K562 (cell line): ENCODE data around the gene HOXD13. TPM values are rescaled to one million over a fixed set of nuclear protein-coding genes. Genes with fewer than 3 reads are reported as not detected.
A peak's percentile ranks its signal among the peaks of the same experiment; 100 is the strongest.

Experiments used
- ATAC-seq: fragments of 200-7000 bp; cut with Tn5 transposase; 3 replicates; pipeline ENCODE4 v1.9.1; 2020; ENCODE audit warnings: moderate library complexity
- BruUV-seq: library from RNA; stranded (reverse); fragments of 400-500 nt; replicated peaks from 2 replicates; lab custom pipeline; 2021; lab: Mats Ljungman, UMichigan
- CTCF ChIA-PET: fragments of 300-600 bp; formaldehyde crosslinking; extraction: SDS; loops from one replicate; lab custom pipeline; 2021; ENCODE audit warnings: low intra/inter-chr PET ratio; lab: Yijun Ruan, JAX
- POLR2A ChIA-PET: fragments of 300-600, 350-650 bp; sonication (Branson Sonifier 250); formaldehyde crosslinking; extraction: SDS; loops from one replicate; lab custom pipeline; 2021; ENCODE audit warnings: antibody characterized with exemption, inconsistent platforms; lab: Yijun Ruan, JAX
- DNase-seq, 4 experiments: peaks; one replicate each; pipeline versions ENCODE4 v3.0.0 to v3.0.0-alpha.2; 2011 to 2018; ENCODE audit warnings: low spot score in 3 of 4, mixed read lengths in 3 of 4; ENCODE audit errors: extremely low read depth in 1 of 4
- FAIRE-seq: peaks from 2 replicates; lab custom pipeline; 2011; peaks lifted over from hg19 to GRCh38; lab: Jason Lieb, UNC
- H2AFZ ChIP-seq: 2 replicates; pipeline ENCODE4 v1.6.0; 2011; ENCODE audit warnings: low read depth, low read length, control low read depth, inconsistent platforms
- H3K27ac ChIP-seq: fragments of 200-600 bp; 3 replicates; pipeline ENCODE4 v1.8.0; 2011; ENCODE audit warnings: low read depth, mild to moderate bottlenecking, control low read depth, inconsistent platforms, low read length, moderate library complexity, mixed read lengths; ENCODE audit errors: extremely low read depth
- H3K27me3 ChIP-seq, 2 experiments: fragments of 300-600 bp in 1 of 2; 2 replicates in 1 of 2; 3 replicates in 1 of 2; pipeline versions ENCODE4 v1.6.0 to v1.8.0; 2011; ENCODE audit warnings: inconsistent platforms in 2 of 2, low read length in 2 of 2, mild to moderate bottlenecking in 1 of 2, mixed read lengths in 1 of 2, moderate library complexity in 1 of 2; ENCODE audit not compliant: control insufficient read depth in 2 of 2, insufficient read depth in 2 of 2
- H3K36me3 ChIP-seq: fragments of 300-600 bp; 3 replicates; pipeline ENCODE4 v1.8.0; 2011; ENCODE audit warnings: mild to moderate bottlenecking, low read length, inconsistent platforms; ENCODE audit not compliant: control insufficient read depth, insufficient read depth
- H3K4me1 ChIP-seq, 2 experiments: fragments of 200-600 bp in 1 of 2; replicated peaks in 1 of 2; 2 replicates in 1 of 2; 3 replicates in 1 of 2; pipeline versions ENCODE4 v1.5.1 to v1.8.0; 2011; ENCODE audit warnings: inconsistent platforms in 2 of 2, low read length in 2 of 2, mild to moderate bottlenecking in 1 of 2, mixed read lengths in 1 of 2, moderate library complexity in 1 of 2; ENCODE audit not compliant: control insufficient read depth in 2 of 2, insufficient read depth in 2 of 2
- H3K4me2 ChIP-seq: 2 replicates; pipeline ENCODE4 v1.6.1; 2011; ENCODE audit warnings: low read length, control low read depth, inconsistent platforms, mixed read lengths; ENCODE audit not compliant: insufficient read depth
- H3K4me3 ChIP-seq: fragments of 200-600 bp; sonication (generic), shearing (Covaris generic); 2 replicates; pipeline ENCODE4 v1.5.1; 2016; ENCODE audit warnings: control low read depth, inconsistent platforms
- H3K79me2 ChIP-seq: fragments of 200-600 bp; 3 replicates; pipeline ENCODE4 v1.8.0; 2011; ENCODE audit warnings: low read length, inconsistent platforms; ENCODE audit not compliant: control insufficient read depth, insufficient read depth
- H3K9ac ChIP-seq, 2 experiments: 2 replicates each; pipeline versions ENCODE4 v1.6.0 to v1.6.1; 2011; ENCODE audit warnings: low read depth in 2 of 2, low read length in 2 of 2, control low read depth in 1 of 2, inconsistent platforms in 1 of 2, mild to moderate bottlenecking in 1 of 2, mixed read lengths in 1 of 2; ENCODE audit not compliant: insufficient read depth in 1 of 2
- H3K9me1 ChIP-seq: one replicate; pipeline ENCODE4 v1.6.0; 2011; ENCODE audit warnings: inconsistent platforms, mild to moderate bottlenecking, low read length, moderate library complexity; ENCODE audit not compliant: control insufficient read depth, insufficient read depth
- H3K9me3 ChIP-seq: replicated peaks from 2 replicates; pipeline ENCODE4 v1.5.1; 2011; ENCODE audit warnings: low read depth, low read length, inconsistent platforms; ENCODE audit not compliant: control insufficient read depth, insufficient read depth
- H4K20me1 ChIP-seq: replicated peaks from 2 replicates; pipeline ENCODE4 v1.6.1; 2011; ENCODE audit warnings: low read length, inconsistent platforms, mixed read lengths; ENCODE audit not compliant: control insufficient read depth, insufficient read depth
- CBX8 ChIP-seq: fragments of 200-600 bp; sonication (generic); IDR thresholded peaks from 2 replicates; pipeline ENCODE4 v1.6.1; 2012; ENCODE audit warnings: borderline replicate concordance, mixed run types, low read depth, mild to moderate bottlenecking, moderate library complexity, mixed read lengths, low read length, control low read depth, inconsistent platforms; ENCODE audit not compliant: poor library complexity, severe bottlenecking; ENCODE audit errors: extremely low read depth
- NRF1 ChIP-seq, 2 experiments: fragments of 450-650 bp; IDR thresholded peaks in 1 of 2; conservative IDR thresholded peaks in 1 of 2; 2 replicates each; pipeline ENCODE4 v1.6.1; 2014; ENCODE audit warnings: mild to moderate bottlenecking in 2 of 2
- PRPF4 ChIP-seq: fragments of 200-400 bp; formaldehyde crosslinking; IDR thresholded peaks from one replicate; pipeline ENCODE4 v1.6.1; 2017; ENCODE audit warnings: low read length, low read depth, mild to moderate bottlenecking; ENCODE audit not compliant: insufficient read depth, poor library complexity, severe bottlenecking
- TCF3 ChIP-seq: sonication (generic); formaldehyde crosslinking; IDR thresholded peaks from 2 replicates; pipeline ENCODE4 v1.4.0; 2020; ENCODE audit warnings: mild to moderate bottlenecking, missing genetic modification reagents
- ZNF184 ChIP-seq: sonication (generic); formaldehyde crosslinking; IDR thresholded peaks from 2 replicates; pipeline ENCODE4 v1.5.0; 2020; ENCODE audit warnings: missing genetic modification reagents
- WGBS: fragments of 100-300 bp; shearing (Covaris generic); methylation state at CpG from one replicate; pipeline ENCODE4 v1.1.6; 2016; ENCODE audit warnings: low coverage, mixed read lengths; ENCODE audit not compliant: insufficient coverage; ENCODE audit errors: missing lambda C conversion rate; 5-methylcytosine and 5-hydroxymethylcytosine counted together
- in situ Hi-C: fragments of 300-500 bp; cut with MboI; formaldehyde crosslinking; loops from 4 replicates; pipeline ENCODE4 v1.15.0; 2018; ENCODE audit warnings: inconsistent platforms, mixed read lengths
- intact Hi-C: fragments of 100-400 bp; cut with micrococcal nuclease; formaldehyde crosslinking; loops from 2 replicates; pipeline ENCODE4 v1.14.2; 2022
- polyA plus RNA-seq, 8 experiments: library from polyadenylated mRNA; depleted of rRNA in 4 of 8; stranded (reverse) in 5 of 8; unstranded in 3 of 8; fragments of >200 nt; fragmentation: Nextera tagmentation in 2 of 8; fragmentation: Illumina TruSeq in 1 of 8; extraction: Ambion mirVana in 2 of 8; extraction: Trizol in 1 of 8; gene quantifications; 2 replicates each; pipeline versions ENCODE4 v1.2.1 to v1.2.3, GENCODE V29; 2011 to 2014; ENCODE audit warnings: inconsistent platforms in 1 of 8, missing spikeins in 1 of 8
- total RNA-seq, 7 experiments: library from RNA; depleted of rRNA in 6 of 7; stranded (reverse); fragments of >200 nt in 6 of 7; fragmentation: Illumina TruSeq in 2 of 7; extraction: Trizol in 2 of 7; gene quantifications; 2 replicates each; pipeline versions ENCODE4 v1.2.1 to v1.2.3, GENCODE V29; 2011 to 2021; ENCODE audit warnings: low replicate concordance in 1 of 7
- TF ChIP-seq, protein P1 (sequence below): IDR thresholded peaks from 2 replicates; pipeline ENCODE4 v1.6.1; 2014; ENCODE audit warnings: antibody characterized with exemption

Gene HOXD13
- total and polyA plus RNA-seq, 9 of the 15 experiments (the other 6 are each of a cell fraction or from before 2014, with no cell fraction given): 0.03 to 0.04 TPM; not detected in 7

DNA sequence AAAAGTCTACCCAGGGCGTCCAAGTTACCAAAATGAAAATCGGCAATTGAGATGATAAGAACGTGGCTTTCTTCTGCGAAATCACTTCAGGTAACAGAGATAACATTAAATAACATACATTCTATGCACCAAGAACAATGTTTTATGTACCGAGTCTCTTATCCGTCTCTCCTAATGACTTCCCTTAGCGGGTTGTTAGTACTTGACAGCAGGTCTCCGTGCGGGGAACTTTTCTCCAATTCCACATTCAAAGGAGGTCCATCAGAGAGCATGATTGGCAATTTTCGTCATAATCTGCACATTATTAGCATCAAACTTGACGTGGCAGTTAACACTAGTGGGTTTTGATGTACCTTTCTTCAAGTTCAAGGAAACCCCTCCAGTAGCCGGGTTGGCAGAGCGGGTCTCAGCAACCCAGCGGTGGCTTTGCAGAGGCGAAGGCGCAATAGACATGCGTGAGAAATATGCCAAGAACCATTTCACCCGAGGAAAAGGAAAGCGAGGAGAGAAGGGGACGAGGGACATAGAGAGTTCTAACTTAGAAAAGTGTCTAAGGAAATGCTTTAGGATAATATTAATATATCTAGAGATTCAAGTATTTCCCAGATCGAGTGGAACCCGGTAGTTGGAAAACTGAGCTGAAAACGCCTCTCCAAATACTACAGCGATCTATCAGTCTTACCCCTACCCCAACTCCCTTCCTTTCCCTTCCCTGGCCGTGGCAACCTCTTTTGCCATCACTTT is 13.8 kb upstream of the HOXD13 start:
- ChIA-PET POLR2A (interaction anchor here (0.6 to 1.0 kb wide), 4 partner anchors 76 to 910 kb away, joined by 3 to 4 read pairs (median 3); partner anchors contain the start of gene LNPK), CTCF (interaction anchor here (0.8 to 3.8 kb wide), 3 partner anchors 97 to 388 kb away, joined by 4 to 36 read pairs (median 4); no protein-coding TSS in a partner anchor)
- no peaks in the 10 kb centered on the region for H3K36me3 ChIP-seq
- no peaks in the 10 kb centered on the region for H3K9me1 ChIP-seq
- H2AFZ ChIP-seq: peak overlapping the region; percentile 79
- peaks cover 41 to 66% of the 10 kb centered on the region in 2 experiments for H3K27me3 ChIP-seq
- H3K4me1 ChIP-seq: peaks cover 3 to 29% of the 10 kb centered on the region in 2 experiments; a peak in 3 of 5 replicates
- BruUV-seq: no TSS peak
- no peaks in the 10 kb centered on the region for H4K20me1 ChIP-seq
- in situ Hi-C loops (loop anchor here (10.0 to 25.0 kb wide), 2 partner anchors 394 to 1041 kb away; no protein-coding TSS in a partner anchor), intact Hi-C loops (loop anchor here (1.0 to 10.0 kb wide), 3 partner anchors 114 to 388 kb away; no protein-coding TSS in a partner anchor)
- 10% methylated on average over 25 of the region's 25 CpGs for WGBS
- no peaks in the 10 kb centered on the region for H3K79me2 ChIP-seq
- peaks cover 10% of the 10 kb centered on the region for H3K9me3 ChIP-seq
- no peak overlapping the region for H3K27ac ChIP-seq
- ATAC-seq: no peak
- DNase-seq: no peak
- TF ChIP-seq ZNF184: no peak
- no peak for TF ChIP-seq TCF3 (CRISPR knock-in tag)
- TF ChIP-seq PRPF4: no peak
- TF ChIP-seq, protein P1, sequence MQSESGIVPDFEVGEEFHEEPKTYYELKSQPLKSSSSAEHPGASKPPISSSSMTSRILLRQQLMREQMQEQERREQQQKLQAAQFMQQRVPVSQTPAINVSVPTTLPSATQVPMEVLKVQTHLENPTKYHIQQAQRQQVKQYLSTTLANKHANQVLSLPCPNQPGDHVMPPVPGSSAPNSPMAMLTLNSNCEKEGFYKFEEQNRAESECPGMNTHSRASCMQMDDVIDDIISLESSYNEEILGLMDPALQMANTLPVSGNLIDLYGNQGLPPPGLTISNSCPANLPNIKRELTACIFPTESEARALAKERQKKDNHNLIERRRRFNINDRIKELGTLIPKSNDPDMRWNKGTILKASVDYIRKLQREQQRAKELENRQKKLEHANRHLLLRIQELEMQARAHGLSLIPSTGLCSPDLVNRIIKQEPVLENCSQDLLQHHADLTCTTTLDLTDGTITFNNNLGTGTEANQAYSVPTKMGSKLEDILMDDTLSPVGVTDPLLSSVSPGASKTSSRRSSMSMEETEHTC: no peak
- TF ChIP-seq CBX8: peak; percentile 48
- peak in 1 of 2 experiments; percentile 38; a peak in 1 of 4 replicates for TF ChIP-seq NRF1 (conservative IDR thresholded peaks at IDR 0.05 in 1 of 2, IDR thresholded peaks at IDR 0.05 in 1 of 2)
- TF ChIP-seq, all 486 proteins: peak for 2
- Histone ChIP-seq H3K4me3 (peak overlapping the region; percentile 52; the same call in 1 of the 2 replicates), H3K4me2 (peak overlapping the region; percentile 84), H3K9ac (peak overlapping the region in 1 of 2 experiments; percentile 89; a peak in 1 of 4 replicates)
- no peak for FAIRE-seq
